ENCODE data around the gene TMEM95.

GRCh38 chr17:7313890-7314718 lies 40.9 kb upstream of the TMEM95 start:
- TF ChIP-seq CTCF (IDR thresholded peaks at IDR 0.05) = no peak
- TF ChIP-seq EZH2 (IDR thresholded peaks at IDR 0.05; ENCODE audit: borderline replicate concordance, insufficient read depth, low read depth, low read length, poor library complexity, severe bottlenecking) = no peak

Data from B cell (primary cell).